Skeletal muscle satellite cell (primary cell): ENCODE results near the gene KRT222.

Experiments used
- H3K27me3 ChIP-seq: 2 replicates; pipeline ENCODE4 v1.7.0; 2013; ENCODE audit warnings: low read length; ENCODE audit not compliant: control insufficient read depth, insufficient read depth
- H3K36me3 ChIP-seq: 2 replicates; pipeline ENCODE4 v1.7.0; 2013; ENCODE audit warnings: mild to moderate bottlenecking, control low read depth, low read length; ENCODE audit not compliant: insufficient read depth
- H3K4me1 ChIP-seq: 2 replicates; pipeline ENCODE4 v1.7.0; 2013; ENCODE audit warnings: low read length; ENCODE audit not compliant: control insufficient read depth, insufficient read depth
- H3K4me2 ChIP-seq: 2 replicates; pipeline ENCODE4 v1.7.0; 2013; ENCODE audit warnings: mild to moderate bottlenecking, low read length
- H3K4me3 ChIP-seq: 2 replicates; pipeline ENCODE4 v1.7.0; 2013; ENCODE audit warnings: low read length
- H3K9ac ChIP-seq: 2 replicates; pipeline ENCODE4 v1.7.0; 2013; ENCODE audit warnings: mild to moderate bottlenecking, low read depth, low read length, moderate library complexity
- H3K9me3 ChIP-seq: replicated peaks from 2 replicates; pipeline ENCODE4 v1.7.0; 2013; ENCODE audit warnings: mild to moderate bottlenecking, control low read depth, low read length

The KRT222 gene

GRCh38 chr17:40614431-40615067 is 50.4 kb downstream of the KRT222 start:
- H3K4me2 ChIP-seq: no peak overlapping the region
- no peak overlapping the region for H3K4me3 ChIP-seq
- H3K4me1 ChIP-seq: no peaks in the 10 kb centered on the region
- H3K9ac ChIP-seq: no peak overlapping the region
- peaks cover 90% of the 10 kb centered on the region for H3K27me3 ChIP-seq
- H3K9me3 ChIP-seq: no peaks in the 10 kb centered on the region
- no peaks in the 10 kb centered on the region for H3K36me3 ChIP-seq

DNA sequence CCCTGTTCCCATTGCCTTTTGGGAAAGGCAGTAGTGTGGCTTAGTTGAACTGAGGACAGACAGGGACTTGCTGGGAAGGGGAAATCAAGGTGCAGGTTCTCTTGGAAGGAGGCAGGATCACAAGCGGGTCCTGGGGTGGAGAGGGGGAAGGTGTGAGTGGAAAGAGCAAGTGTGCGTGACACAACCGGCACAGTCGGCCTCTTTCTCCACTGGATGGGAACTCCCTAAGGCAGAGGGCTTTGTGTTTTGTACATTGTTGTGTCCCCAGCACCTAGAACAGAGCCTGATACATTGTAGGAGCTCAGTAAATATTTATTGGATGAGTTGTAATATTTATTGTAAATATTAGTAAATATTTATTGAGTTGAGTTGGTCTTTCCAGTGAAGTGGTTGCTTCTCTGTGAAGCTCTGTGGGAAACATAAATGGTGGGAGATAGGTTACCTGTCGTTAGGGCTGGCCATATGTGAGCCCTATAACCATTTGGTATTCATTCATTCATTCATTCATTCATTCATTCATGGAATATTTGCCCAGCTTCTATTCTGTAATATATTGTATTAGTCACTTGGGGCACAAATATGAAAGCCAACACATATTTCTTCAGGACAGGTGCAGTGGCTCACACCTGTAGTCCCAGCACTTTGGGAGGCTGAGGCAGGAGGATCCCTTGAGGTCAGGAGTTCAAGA is 51.4 kb downstream of the KRT222 start:
- Histone ChIP-seq H3K4me1 (no peaks in the 10 kb centered on the region), H3K9ac (no peak overlapping the region), H3K4me3 (no peak overlapping the region), H3K36me3 (no peaks in the 10 kb centered on the region), H3K9me3 (no peaks in the 10 kb centered on the region), H3K27me3 (peaks cover 81% of the 10 kb centered on the region), H3K4me2 (no peak overlapping the region)

DNA sequence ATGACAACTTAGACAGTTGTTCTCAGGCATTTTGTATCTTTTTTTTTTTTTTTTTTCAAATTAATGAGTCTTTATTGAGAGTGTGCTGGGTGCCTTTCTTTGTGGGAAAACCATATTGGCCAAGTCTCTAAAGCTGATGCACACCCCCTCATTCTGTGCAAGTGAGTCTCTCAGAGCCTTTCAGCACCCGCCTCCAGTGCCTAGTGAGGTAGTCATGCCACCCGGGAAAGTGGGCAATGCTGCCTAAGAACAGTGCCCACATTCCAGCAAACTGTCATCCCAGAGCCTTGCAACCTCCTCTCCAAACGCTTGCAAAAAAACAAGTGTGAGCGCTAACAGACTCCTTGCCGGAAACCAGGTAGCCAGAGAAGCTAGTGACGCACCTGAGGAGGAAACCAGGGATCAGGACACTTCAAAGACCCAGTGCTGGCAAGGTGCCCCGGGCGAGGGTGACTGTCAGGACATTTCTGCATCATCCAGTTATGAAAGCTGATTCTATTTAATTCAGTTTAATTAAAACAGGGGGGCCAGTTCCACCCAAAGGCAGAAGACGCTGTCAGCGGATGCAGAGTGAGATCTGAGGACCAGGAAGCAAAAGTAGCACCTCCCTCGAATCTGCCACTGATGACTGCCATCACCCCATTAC is 52.3 kb downstream of the KRT222 start:
- H3K27me3 ChIP-seq: peaks cover 79% of the 10 kb centered on the region
- no peaks in the 10 kb centered on the region for H3K9me3 ChIP-seq
- H3K36me3 ChIP-seq: no peaks in the 10 kb centered on the region
- no peak overlapping the region for H3K9ac ChIP-seq
- H3K4me2 ChIP-seq: no peak overlapping the region
- H3K4me1 ChIP-seq: no peaks in the 10 kb centered on the region
- H3K4me3 ChIP-seq: no peak overlapping the region

DNA sequence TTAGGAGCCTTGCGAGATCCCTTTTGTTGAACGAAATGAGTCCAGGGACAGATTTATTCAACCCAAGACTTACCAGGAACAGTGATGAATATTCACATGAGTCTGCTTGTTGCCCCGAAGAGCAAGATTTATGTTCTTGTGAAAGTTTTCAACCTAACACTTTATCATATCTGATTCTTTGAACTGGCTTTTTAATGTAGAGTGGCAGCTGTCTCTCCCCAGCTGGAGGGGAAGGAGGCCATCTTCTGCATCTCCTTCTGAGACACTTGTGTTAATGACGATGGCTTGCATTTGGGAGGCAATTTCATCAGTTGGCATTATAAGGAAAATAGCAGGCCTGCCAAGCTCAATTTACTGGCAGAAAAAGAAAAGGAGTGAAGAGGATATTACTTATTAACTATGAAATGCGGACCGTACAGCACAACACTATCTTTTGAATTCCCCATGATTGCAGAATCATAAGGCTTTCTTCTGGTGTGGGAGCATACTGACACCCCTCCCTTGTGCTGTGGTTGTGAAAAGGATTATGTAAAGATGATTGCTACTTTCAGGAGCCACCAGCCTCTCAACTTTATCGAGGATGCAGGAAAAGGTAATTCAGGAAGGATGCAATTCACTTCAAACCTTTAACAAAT is 53.0 kb downstream of the KRT222 start:
- Histone ChIP-seq H3K4me2 (no peak overlapping the region), H3K9me3 (no peaks in the 10 kb centered on the region), H3K4me1 (no peaks in the 10 kb centered on the region), H3K9ac (no peak overlapping the region), H3K27me3 (peaks cover 79% of the 10 kb centered on the region), H3K36me3 (no peaks in the 10 kb centered on the region), H3K4me3 (no peak overlapping the region)

GRCh38 chr17:40610359-40610758 is 54.6 kb downstream of the KRT222 start:
- H3K4me3 ChIP-seq: no peak overlapping the region
- H3K9ac ChIP-seq: no peak overlapping the region
- H3K4me2 ChIP-seq: no peak overlapping the region
- peaks cover 79% of the 10 kb centered on the region for H3K27me3 ChIP-seq
- no peaks in the 10 kb centered on the region for H3K4me1 ChIP-seq
- no peaks in the 10 kb centered on the region for H3K36me3 ChIP-seq
- no peaks in the 10 kb centered on the region for H3K9me3 ChIP-seq

DNA sequence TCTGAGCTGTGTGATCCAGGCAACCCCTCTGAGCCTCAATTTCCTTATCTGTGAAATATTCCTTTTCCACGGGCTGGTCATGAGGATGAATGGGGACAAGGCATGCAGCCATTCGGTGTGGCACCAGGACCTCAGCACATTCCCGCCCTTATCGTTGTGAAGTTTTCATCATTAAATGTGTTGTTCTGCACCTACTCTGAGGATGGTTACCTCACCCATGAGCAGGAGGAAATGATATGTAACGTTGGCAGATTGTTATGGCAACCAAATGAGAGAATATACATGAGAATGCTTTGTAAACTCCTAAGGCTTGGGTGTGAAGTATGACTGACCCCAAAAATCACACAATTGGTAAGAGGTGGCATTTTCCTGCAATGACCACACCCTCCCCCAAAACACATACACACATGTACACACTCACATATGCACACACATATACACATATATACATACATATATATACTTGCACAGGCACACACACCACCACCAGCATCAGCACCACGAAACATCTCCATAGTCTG is 56.9 kb downstream of the KRT222 start:
- Histone ChIP-seq H3K27me3 (peaks cover 69% of the 10 kb centered on the region), H3K36me3 (no peaks in the 10 kb centered on the region), H3K4me1 (no peaks in the 10 kb centered on the region), H3K4me2 (no peak overlapping the region), H3K4me3 (no peak overlapping the region), H3K9ac (no peak overlapping the region), H3K9me3 (no peaks in the 10 kb centered on the region)

DNA sequence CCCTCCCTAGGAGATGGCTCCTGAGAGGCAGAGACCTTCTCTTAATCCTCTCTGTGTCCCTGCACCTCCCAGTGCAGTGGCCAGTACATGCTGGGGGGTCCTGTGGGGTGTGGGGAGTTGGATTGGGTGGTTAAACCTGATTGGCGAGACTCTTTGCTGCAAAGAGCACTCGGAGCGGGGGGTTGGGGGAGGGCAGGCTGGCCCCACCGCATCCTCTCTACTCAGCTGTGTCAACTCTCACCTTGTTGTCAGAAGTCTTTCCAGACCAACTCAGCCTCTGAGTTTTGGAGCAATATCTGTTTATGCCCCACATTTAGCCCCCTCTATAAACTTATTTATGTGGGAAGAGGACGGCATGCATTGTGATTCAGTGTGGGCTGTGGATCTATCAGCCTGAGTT is 57.3 kb downstream of the KRT222 start:
- Histone ChIP-seq H3K4me3 (no peak overlapping the region), H3K9ac (no peak overlapping the region), H3K9me3 (no peaks in the 10 kb centered on the region), H3K36me3 (no peaks in the 10 kb centered on the region), H3K4me1 (no peaks in the 10 kb centered on the region), H3K27me3 (peaks cover 67% of the 10 kb centered on the region), H3K4me2 (no peak overlapping the region)

DNA sequence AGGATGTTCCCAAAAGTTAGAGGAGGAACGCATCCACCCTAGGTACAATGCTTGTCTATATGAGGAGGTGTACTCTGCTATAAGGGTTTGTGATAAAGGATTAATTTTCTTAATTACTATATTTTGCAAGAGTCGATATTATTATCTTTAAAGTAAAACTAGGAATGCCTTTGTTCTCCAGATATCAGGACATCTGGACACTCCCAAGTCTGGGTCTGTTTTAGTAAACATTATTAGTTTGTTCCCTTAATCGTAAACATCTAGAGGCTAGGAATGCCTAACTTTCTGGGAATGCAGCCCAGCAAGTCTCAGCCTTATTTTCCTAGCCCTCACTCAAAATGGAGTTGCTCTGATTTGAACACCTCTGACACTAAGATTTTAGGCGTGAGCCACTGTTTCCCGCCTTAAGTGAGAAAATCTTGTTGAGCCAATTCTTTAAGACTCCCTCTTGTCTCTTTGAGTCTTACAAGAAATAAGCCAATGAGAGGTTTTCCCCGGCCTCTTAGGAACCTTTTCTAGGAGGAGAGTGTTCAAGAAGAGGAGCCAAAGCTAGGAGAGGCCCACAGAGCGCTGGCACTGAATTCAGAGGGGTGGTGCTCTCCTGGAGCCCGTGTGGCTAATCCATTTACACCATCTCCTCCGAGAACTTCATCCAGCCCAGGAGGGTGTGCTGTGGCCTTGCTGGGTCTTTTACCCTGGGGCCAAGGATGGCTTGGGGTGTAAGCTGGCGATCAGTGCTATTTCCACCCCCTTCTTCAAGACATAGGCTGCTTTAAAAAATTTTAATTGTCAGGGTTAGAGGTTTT is 58.2 kb downstream of the KRT222 start:
- no peaks in the 10 kb centered on the region for H3K4me1 ChIP-seq
- H3K4me3 ChIP-seq: no peak overlapping the region

GRCh38 chr17:40605306-40605705 is 59.7 kb downstream of the KRT222 start:
- Histone ChIP-seq H3K4me2 (no peak overlapping the region), H3K9me3 (no peaks in the 10 kb centered on the region), H3K27me3 (peaks cover 57% of the 10 kb centered on the region), H3K4me1 (no peaks in the 10 kb centered on the region), H3K4me3 (no peak overlapping the region), H3K36me3 (no peaks in the 10 kb centered on the region), H3K9ac (no peak overlapping the region)

More for the DNA sequence above, 58.2 kb downstream of the KRT222 start:
- Histone ChIP-seq H3K27me3 (peaks cover 61% of the 10 kb centered on the region), H3K9ac (no peak overlapping the region), H3K36me3 (no peaks in the 10 kb centered on the region), H3K9me3 (no peaks in the 10 kb centered on the region), H3K4me2 (no peak overlapping the region)
